ENCODE results near the gene GATAD1.
"Not testable (repeated sequence)": the region's sequence is repeated elsewhere in the genome, so short reads cannot be mapped to it uniquely, and the experiment has no call there.

GATAD1 gene, protein sequence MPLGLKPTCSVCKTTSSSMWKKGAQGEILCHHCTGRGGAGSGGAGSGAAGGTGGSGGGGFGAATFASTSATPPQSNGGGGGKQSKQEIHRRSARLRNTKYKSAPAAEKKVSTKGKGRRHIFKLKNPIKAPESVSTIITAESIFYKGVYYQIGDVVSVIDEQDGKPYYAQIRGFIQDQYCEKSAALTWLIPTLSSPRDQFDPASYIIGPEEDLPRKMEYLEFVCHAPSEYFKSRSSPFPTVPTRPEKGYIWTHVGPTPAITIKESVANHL

DNA sequence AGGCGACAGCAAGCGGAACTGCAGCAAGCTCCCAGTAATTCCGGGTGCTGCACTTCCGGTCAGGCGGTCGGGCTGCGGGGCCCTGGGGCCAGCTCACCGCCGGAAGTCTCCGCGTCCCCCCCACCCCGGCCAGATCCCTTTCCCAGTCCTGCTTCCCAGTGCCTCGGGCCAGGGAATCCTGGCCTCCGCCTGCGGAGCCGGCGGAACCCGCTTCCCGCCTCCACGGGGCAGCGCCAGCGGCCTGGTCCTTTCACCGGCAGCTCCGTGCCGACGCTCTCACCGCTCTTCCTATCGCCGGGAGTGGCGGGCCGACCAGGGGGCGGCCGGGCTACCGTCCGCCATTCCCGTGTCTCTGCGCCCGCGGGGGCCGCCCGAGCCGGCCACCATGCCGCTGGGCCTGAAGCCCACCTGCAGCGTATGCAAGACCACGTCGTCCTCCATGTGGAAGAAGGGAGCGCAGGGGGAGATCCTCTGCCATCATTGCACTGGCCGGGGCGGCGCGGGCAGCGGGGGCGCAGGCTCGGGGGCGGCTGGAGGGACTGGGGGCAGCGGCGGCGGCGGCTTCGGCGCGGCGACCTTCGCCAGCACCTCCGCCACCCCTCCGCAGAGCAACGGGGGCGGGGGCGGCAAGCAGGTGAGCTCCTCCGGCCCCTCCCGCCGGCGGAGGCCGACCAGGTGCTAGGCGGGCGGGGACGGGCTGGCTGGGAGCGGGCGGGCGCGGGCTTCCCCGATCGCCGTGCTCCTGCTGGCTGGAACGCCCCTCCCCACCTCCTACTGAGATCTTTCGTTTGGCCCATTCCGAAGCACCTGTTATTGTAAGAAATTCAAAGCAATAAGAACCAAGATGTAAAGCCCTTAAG is at the start of gene GATAD1:
Gene GATAD1 (plus strand): TSS at position 138 of the 860 bp plus-strand sequence. CDS start 248 bp downstream, at position 386.
- DNase-seq (ENCODE audit: low read depth in 2 of 2), result peak; percentile 62 to 72

DNA sequence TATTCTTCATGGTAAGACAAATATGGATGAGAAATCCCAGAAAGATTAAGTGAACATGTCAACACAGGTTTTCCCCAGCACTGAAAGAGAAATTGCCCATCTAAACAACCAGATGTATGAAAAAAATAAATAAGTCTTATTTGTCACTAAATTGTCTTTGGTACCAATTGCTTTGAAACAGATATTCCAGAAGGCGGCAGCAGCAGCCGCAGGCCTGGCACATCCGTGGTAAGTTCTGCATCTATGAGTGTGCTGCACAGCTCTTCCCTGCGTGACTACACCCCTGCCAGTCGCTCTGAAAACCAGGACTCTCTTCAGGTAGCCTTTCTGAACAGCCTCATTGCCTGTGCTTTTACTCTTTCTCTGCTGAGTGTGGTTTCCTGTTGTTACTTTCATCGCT is 49.7 kb upstream of the GATAD1 start:
- DNase-seq (ENCODE audit: low read depth in 2 of 2), result no peak

DNA sequence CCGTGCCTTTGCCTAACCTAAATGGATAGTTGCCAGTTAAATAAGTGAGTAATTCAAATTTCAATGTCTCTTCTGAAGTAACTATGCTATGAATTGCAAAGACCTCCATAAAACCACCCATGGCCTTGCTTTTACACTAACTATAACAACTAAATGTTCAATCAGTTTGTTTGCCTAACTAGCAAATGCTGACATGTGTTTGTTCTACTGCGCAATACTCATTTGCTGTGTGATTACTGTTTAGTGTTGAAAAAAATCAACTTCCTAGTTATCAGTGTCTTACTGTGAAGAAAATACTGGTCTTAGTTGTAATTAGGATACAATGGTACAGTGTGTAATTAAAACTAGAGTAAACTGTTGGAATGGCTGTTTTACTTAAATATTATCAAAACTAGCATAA is 47.3 kb upstream of the GATAD1 start:
- no peak for DNase-seq (ENCODE audit: low read depth in 2 of 2)

DNA sequence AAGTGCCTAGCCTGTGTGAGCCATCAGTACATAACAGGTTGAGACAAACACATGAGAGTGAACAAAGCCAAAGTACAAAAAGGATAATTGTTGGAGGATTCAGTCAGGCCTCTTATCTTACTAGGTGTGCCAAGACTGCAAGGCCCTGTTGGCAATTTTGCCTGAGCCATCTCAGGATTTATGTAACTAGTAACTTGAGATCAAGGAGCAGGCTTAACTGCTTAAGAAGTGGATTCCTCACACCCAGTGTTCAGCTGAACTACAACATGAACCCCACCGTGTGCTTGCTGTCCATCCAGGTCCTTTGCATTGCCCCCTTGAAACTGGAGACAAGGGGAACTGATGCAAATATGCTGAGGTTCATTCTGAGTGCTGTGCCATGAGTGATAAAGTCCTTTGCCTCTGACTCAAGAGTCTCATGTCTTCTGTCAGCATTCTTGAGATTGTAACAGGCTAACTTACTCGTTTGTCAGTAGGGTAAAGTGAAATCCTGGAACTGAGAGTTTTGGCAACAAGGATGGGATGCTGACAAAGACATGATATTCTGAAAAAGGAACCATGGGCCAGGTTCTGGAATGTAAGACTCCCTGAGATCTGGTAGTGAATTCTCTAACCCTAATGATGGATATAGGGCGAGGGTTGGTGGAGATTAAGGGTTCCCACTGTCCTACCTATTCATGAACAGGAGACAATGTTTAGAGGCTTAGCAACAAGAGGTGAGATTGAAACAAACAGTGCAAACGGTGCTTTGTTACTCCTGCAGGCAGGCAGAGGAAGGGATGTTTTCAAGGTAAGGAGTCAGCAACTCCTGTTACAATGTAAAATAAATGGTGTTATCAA is 44.1 kb upstream of the GATAD1 start:
- no peak for DNase-seq (ENCODE audit: low read depth in 2 of 2)

DNA sequence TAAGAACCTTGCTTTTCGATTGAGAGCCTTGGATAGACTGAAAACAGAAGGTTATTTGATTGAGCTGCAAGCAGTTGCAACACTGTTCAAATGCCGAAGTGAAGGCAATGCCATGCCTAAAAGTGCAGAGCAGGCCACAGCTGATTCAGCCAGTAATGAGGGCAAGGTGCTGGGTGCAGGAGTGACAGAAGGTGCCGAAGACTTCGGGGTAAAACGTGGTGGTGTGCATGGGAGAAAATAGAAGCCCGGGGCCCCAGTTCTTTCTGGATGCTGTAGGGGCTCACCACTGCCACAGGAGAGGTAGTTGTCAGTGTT is 43.6 kb upstream of the GATAD1 start:
- DNase-seq (ENCODE audit: low read depth in 2 of 2), result no peak

DNA sequence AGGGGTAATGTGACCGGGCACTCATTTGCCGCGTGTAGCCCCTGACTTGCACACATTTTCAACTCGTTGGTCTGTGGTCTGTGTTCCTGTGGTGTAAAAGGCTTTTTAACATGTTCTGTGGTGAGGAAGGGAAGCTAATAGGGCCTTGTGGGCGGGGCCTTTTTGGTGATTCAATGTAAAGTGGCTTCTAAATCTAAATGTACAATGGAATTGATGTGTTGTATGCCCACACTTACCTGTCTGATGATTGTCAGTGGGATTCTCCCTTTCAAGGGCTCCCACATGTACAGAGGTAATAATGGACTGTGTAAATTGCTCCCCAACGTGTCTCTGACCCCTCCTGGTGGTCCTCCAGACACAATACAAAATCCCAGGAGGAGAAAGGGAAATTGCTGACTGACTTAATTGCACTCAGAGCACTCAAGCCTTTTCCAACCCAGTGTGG is 43.1 kb upstream of the GATAD1 start:
- peak in 1 of 2 donors; percentile 7 for DNase-seq (ENCODE audit: low read depth in 2 of 2)

DNA sequence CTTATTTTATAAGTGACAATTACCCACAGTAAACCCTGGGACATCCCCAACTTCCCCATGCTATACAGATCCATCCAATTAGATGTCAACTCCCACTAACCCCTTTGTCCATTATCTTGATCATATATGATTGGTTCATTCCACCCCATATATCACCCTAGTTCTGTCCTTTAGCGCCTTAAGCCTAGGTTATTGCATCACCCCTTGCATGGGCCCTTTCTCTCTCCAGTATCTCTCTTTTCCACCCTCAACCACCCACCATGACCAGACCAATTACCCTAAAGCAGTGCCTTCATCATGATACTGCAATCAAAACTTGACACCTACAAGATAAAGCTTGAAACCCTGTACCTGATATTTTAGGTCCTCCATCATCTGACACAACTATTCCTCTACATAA is 37.9 kb upstream of the GATAD1 start:
- DNase-seq (ENCODE audit: low read depth in 2 of 2), result no peak

DNA sequence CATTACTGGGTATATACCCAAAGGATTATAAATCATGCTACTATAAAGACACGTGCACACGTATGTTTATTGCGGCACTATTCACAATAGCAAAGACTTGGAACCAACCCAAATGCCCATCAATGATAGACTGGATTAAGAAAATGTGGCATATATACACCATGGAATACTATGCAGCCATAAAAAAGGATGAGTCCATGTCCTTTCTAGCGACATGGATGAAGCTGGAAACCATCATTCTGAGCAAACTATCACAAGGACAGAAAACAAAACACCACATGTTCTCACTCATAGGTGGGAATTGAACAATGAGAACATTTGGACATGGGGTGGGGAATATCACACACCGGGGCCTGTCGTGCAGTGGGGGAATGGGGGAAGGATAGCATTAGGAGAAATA is 37.1 kb upstream of the GATAD1 start:
- not testable (repeated sequence) for DNase-seq (ENCODE audit: low read depth in 2 of 2)

DNA sequence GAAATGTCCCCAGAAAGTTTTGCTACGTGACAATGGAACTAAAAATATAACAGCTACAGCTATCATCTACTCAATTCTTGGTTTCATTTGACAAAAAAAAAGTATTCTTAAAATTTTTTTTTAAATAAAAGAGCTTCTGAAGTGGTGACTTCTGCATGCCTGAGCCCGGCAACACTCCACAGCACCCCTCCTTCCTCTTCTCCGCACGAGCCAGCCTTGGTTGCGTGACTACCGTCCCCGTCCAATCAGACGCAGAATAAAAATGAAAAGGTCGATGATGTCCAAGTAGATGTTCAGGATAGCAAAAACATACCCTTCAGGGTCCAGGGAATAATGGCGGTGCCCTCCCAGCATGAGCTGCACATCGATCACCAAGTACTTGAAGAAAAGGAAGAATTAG is 34.5 kb upstream of the GATAD1 start:
- DNase-seq (ENCODE audit: low read depth in 2 of 2), result no peak

DNA sequence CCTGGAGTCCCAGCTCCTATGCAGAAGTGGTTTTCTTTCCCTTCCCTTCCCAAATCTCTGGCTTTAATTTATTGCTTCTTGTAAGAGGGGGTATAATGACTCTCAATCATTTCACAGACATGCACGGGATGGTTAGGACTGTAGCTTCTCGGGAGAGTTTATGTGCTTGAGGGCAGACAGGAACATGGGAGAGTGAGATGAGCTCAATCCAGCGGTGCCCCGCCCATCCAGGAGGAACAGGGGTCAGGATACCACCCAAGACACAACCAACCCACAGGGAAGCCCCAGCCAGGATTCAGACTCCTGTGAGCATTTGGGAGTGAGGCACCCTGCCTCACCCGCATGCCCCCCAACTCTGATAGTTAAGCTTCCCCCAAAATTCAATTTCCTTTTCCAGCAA is 33.7 kb upstream of the GATAD1 start:
- DNase-seq (ENCODE audit: low read depth in 2 of 2), result no peak

DNA sequence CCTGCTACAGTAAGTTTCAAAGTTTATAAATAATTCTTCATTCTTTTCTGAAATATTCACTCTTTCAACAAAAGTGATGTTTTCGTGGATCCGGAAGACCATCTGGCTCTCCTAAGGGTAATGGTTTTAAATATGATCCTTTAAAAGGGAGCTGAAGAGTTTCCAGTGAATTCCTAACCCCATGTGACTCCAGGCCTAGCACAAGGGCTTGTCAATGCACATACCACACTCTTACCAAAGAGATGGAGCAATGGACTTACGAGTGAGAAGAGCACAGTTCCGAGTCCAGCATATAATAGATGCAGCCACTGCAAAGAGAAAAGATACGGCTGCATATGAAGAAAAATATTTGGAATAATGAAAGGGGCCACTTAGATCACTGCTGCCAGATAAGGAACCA is 32.1 kb upstream of the GATAD1 start:
- DNase-seq (ENCODE audit: low read depth in 2 of 2), result no peak

DNA sequence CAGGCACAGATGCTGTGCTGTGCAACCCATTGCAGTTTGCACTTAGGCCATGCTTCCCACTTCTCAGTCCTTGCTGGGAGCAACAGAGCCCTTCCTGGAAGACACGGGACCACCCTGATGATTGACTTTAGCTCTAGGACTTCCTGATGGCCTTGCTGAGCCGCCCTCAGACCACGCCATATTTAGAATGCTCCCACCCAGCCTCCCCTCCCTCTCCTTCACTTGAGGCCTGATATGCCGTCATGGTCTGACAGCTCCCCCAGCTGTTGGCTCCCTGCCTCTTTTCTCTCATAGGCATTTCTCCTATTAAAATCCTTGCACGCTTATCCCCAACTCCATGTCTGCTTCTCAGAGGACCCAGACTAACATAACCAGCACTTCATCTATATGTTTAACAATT is 29.4 kb upstream of the GATAD1 start:
- no peak for DNase-seq (ENCODE audit: low read depth in 2 of 2)

DNA sequence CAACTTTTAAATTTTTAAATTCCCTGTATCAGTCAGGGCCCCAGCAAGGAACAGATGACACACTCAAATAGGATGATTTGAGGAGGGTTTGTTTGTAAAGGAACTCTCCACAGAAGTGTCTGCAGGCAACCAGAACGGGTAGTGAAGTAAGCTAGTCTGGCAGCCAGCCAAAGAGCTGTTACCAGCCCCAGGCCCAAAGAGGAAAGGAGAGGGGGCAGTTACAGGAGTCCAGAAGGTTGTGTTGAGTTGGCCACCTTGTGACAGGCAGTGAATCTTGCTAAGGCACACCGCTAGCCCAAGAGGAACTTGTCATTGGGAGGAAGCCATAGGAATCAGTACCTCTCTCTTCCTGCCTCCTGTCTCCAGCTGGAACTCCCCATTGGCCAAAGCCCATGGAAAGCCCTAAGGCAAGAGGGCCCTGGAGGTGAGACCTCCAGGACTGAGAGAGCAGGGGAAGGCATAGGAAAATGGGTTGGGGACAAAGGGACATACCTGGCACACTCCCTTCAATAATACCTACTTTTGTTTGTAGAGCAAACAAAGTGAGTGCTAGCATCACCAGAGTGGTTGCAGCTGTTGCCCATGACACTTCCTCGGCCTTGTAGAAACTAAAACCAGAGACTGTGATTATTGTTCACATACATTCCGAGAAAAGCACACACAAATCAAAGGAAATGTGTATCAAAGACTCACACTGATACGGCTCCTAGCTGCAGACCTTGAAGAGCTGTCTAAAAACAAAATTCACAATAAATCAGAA is 25.4 kb upstream of the GATAD1 start:
- DNase-seq (ENCODE audit: low read depth in 2 of 2), result no peak

DNA sequence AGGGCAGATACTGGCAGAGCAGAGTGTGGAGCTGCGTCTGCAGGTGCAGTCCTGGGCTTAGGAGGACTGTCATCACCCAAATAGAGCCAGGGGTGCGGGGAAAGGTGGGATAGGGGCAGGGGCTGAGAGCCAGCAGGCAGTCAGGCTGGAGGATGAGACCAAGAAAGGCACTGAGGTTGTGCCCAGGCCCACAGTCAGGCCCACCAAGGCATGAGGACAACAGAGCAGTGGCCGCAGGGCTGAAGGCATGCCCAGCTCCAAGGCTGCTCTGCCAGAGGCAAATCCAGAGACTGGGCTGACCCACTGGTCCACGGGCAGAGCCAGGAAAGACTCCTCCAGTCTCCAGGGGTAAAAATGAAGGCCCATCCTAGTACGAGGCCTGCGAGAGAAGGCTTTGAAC is 24.4 kb upstream of the GATAD1 start:
- DNase-seq (ENCODE audit: low read depth in 2 of 2), result no peak

DNA sequence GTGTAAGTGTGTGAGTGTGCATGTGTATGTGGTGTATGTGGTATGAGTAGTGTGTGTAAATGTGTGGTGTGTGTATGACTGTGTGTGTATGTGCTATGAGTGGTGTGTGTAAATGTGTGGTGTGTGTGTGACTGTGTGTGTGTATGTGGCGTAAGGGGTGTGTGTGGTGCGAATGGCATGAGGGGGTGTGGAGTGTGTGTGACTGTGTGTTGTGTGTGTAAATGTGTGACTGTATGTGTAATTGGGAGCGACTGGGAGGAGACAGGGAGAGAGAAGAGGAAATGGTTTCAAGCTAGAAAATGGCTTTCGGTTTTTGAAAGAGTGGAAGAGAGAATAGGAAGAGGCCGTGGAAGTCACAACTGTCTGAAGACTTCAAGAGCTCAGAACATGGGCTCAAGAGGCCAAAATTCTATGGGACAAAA is 23.6 kb upstream of the GATAD1 start:
- DNase-seq (ENCODE audit: low read depth in 2 of 2), result no peak

DNA sequence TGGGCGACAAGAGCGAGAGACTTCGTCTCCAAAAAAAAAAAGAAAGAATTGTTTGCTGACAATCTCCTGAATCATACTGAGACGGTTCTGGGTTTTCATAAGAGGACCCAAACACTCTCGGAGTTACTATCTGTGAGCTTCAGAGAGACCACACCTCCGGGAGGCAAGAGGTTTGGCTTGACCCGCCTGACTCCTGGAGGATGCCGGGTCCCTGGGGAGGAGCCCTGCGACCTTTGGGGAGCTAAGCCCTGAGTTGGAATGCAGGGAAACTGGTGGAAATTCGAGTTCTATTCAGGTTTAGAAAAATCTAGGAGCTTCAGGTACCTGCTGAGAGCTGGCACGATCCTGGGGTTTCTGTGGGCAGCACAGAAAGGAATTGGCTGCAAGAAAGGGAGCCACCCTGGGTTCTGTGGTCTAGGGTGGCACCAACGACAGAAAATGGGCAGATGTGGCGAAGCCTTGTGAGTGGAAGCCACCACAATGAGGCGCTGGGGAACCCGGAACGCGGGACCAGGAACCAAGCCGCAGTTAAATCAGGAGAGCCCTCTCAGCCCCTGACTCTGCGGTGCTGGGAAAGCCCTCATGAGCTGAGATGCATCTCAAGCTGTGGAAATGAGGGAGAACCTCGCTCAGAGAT is 21.9 kb upstream of the GATAD1 start:
- DNase-seq (ENCODE audit: low read depth in 2 of 2), result no peak

DNA sequence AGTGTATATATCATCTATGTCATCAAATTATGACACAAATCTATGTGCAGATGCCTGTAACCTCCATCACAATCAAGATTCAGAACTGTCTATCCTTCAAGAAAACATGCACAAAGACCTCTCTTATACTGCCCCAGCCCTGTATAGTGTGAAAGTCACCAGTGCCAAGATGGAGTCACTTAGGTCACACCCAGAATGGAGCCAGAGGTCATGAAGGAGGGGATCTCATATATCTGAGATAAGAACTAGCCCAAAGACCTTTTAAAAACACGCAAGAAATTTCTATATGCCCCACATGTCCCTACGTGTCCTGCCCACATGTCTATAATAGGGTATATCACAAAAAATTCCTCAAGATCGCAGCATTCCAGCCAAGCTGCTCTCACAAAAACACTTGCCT is 20.1 kb upstream of the GATAD1 start:
- no peak for DNase-seq (ENCODE audit: low read depth in 2 of 2)

DNA sequence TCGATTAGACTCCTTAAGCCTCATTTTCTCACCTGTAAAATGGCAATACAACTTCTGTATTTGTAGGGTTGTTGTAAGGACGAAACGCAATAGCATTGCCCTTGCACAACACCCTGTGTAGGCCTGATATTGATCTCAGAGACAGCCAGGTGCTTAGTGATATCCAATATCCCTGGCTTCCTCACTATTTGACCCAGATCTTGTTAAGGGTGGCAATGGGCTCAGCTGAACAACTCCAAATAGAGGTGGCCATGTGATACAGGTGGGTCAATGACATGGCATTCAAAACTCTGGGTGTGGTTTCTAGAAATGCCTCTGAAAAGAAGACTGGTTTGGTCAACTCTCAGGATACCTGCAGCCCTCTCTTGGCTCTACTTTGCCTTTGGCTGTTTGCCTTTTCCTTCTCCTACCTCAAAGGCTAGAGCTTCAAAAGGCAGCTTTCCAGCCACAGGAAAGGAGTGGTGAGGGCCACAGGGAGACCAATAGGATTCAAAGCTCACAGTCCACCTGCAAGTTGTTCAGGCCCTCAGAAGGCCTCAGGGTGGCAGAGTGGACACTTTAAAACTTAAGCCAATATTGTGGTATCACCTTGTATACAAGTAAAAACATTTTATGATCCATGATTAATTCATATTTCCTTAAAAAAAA is 14.9 kb upstream of the GATAD1 start:
- no peak for DNase-seq (ENCODE audit: low read depth in 2 of 2)

DNA sequence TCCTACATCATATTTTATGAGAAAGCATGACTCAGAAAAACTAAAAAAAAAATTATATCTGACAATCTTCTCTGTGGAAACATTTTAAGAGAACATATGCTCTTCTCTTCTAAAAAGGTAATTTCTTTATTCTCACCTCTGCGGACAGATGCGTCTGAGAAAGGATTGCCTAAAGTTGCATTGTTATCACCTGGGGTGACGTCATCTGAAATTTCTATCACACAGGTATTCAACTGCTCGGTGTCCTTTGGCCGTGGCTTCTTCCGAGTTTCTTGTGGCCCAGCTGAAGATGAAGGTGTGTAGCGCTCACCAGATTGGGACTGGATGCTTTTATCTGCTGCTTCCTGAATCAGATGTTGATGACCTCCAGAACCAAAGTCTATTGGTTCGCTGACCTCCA is 14.3 kb upstream of the GATAD1 start:
- DNase-seq (ENCODE audit: low read depth in 2 of 2), result no peak

DNA sequence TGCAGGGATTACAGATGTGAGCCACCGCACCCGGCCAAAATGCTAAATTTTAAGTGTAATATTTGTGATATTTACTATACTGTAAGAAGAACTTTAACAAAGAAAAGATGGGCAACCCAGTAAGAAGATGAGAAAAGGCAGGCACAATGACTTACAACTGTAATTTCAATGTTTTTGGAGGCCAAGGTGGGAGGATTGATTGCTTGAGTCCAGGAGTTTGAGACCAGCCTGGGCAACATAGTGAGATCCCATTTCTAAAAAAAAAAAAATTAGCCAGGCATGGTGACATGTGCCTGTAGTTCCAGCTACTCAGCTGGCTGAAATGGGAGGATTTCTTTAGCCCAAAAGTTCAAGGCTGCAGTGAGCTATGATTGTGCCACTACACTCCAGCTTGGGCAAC is 11.7 kb upstream of the GATAD1 start:
- DNase-seq (ENCODE audit: low read depth in 2 of 2), result no peak

All from stimulated activated CD4-positive, alpha-beta T cell treated with anti-CD3 and anti-CD28 coated beads, Interleukin-1b, Interleukin-23, amount 100 ng/mL, for 4 hours (primary cell).